ENCODE data around the gene CPPED1.
A peak's percentile ranks its signal among the peaks of the same experiment; 100 is the strongest.

The CPPED1 gene

DNA sequence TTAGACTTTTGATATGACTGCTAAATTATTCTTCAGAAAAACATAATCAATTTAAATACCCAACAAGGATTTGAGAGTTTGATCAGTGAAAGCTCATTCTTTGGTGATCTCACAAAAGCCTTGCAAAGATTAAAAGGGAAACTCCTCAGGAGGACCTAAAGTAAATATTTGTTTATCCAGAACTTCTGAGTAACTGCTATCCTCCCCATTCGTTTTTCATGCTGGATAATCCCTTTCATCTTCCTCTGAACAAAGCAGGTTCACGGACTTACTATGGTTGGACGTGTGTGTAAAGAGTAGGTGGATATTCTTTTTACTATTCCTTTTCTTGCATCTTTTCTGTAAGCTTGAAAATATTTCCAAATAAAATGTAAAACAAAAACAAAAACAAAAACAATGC lies 124.7 kb downstream of the CPPED1 start:
- H3K36me3 ChIP-seq (ENCODE audit: control insufficient read depth in 1 of 2, insufficient read depth in 2 of 2, low read depth in 1 of 2, low read length in 2 of 2) = peaks cover 0 to 6% of the 10 kb centered on the region in 2 experiments
- no peak overlapping the region for H2BK5ac ChIP-seq (ENCODE audit: low read depth, low read length, poor library complexity, severe bottlenecking)
- no peak overlapping the region for H2AFZ ChIP-seq (ENCODE audit: low read depth, low read length)
- no peaks in the 10 kb centered on the region for H3K4me1 ChIP-seq (ENCODE audit: control insufficient read depth, insufficient read depth, low read depth, low read length)
- no peak overlapping the region for H3K4me2 ChIP-seq (ENCODE audit: low read length, poor library complexity, severe bottlenecking)
- H3K27ac ChIP-seq (ENCODE audit: low read length, poor library complexity, severe bottlenecking) = no peak overlapping the region
- no peak overlapping the region for H2BK15ac ChIP-seq (ENCODE audit: low read depth, poor library complexity, severe bottlenecking)
- H3K27me3 ChIP-seq (ENCODE audit: control insufficient read depth in 1 of 2, insufficient read depth in 1 of 2, low read length in 2 of 2) = no peaks in the 10 kb centered on the region
- H3K4me3 ChIP-seq (ENCODE audit: insufficient read depth in 1 of 2, low read depth in 1 of 2, low read length in 2 of 2) = no peak overlapping the region
- H3K9ac ChIP-seq (ENCODE audit: low read length) = no peak overlapping the region
- no peaks in the 10 kb centered on the region for H3K79me1 ChIP-seq (replicated peaks; ENCODE audit: low read length, poor library complexity, severe bottlenecking)
- no peak overlapping the region for H2BK120ac ChIP-seq (ENCODE audit: low read depth, low read length)
- WGBS = no CpG with 5 or more reads among the region's 3 CpGs
- H3K4ac ChIP-seq (ENCODE audit: low read depth in 1 of 2, low read length in 2 of 2) = no peak overlapping the region
- no peak overlapping the region for H2AK5ac ChIP-seq (ENCODE audit: low read length, severe bottlenecking)
- no peak overlapping the region for H3K18ac ChIP-seq (ENCODE audit: low read depth in 1 of 2, low read length in 2 of 2)
- no peak overlapping the region for H2BK12ac ChIP-seq (ENCODE audit: low read length in 2 of 2)
- H3K23ac ChIP-seq (ENCODE audit: low read length in 2 of 2) = no peak overlapping the region
- H3K14ac ChIP-seq (ENCODE audit: low read length in 2 of 2) = no peak overlapping the region
- H4K8ac ChIP-seq (ENCODE audit: low read length) = no peak overlapping the region
- no peak for DNase-seq
- H4K91ac ChIP-seq (ENCODE audit: low read length) = no peak overlapping the region
- H3K9me3 ChIP-seq (ENCODE audit: control insufficient read depth, low read length) = no peaks in the 10 kb centered on the region

DNA sequence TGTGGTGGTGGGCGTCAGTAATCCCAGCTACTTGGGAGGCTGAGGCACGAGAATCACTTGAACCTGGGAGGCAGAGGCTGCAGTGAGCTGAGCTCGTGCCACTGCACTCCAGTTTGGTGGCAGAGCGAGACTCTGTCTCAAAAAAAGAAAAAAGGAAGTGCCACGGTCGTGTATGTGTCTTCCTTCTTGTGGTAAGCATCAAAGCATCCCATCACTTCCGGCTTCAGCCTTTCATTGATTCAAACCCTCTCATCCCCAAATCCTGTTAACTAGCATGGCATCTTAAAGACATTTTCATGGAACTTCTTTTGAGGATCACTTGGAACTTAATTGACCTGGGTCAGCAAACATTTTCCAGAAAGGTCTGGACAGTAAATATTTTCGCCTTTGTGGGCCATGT lies 126.2 kb downstream of the CPPED1 start:
- WGBS = 81% methylated on average over 8 of the region's 8 CpGs
- Histone ChIP-seq H2BK120ac (ENCODE audit: low read depth, low read length) (no peak overlapping the region), H3K14ac (ENCODE audit: low read length in 2 of 2) (no peak overlapping the region), H3K79me1 (replicated peaks; ENCODE audit: low read length, poor library complexity, severe bottlenecking) (no peaks in the 10 kb centered on the region), H2BK5ac (ENCODE audit: low read depth, low read length, poor library complexity, severe bottlenecking) (no peak overlapping the region), H2BK15ac (ENCODE audit: low read depth, poor library complexity, severe bottlenecking) (no peak overlapping the region), H3K4me1 (ENCODE audit: control insufficient read depth, insufficient read depth, low read depth, low read length) (no peaks in the 10 kb centered on the region), H3K9me3 (ENCODE audit: control insufficient read depth, low read length) (no peaks in the 10 kb centered on the region), H2BK12ac (ENCODE audit: low read length in 2 of 2) (no peak overlapping the region), H3K9ac (ENCODE audit: low read length) (no peak overlapping the region), H3K4me3 (ENCODE audit: insufficient read depth in 1 of 2, low read depth in 1 of 2, low read length in 2 of 2) (no peak overlapping the region), H3K27ac (ENCODE audit: low read length, poor library complexity, severe bottlenecking) (no peak overlapping the region), H3K23ac (ENCODE audit: low read length in 2 of 2) (no peak overlapping the region), H2AK5ac (ENCODE audit: low read length, severe bottlenecking) (no peak overlapping the region), H4K91ac (ENCODE audit: low read length) (no peak overlapping the region), H3K27me3 (ENCODE audit: control insufficient read depth in 1 of 2, insufficient read depth in 1 of 2, low read length in 2 of 2) (no peaks in the 10 kb centered on the region), H3K4me2 (ENCODE audit: low read length, poor library complexity, severe bottlenecking) (no peak overlapping the region), H2AFZ (ENCODE audit: low read depth, low read length) (no peak overlapping the region), H3K36me3 (ENCODE audit: control insufficient read depth in 1 of 2, insufficient read depth in 2 of 2, low read depth in 1 of 2, low read length in 2 of 2) (peaks cover 0 to 2% of the 10 kb centered on the region in 2 experiments), H3K4ac (ENCODE audit: low read depth in 1 of 2, low read length in 2 of 2) (no peak overlapping the region), H4K8ac (ENCODE audit: low read length) (no peak overlapping the region), H3K18ac (ENCODE audit: low read depth in 1 of 2, low read length in 2 of 2) (no peak overlapping the region)
- DNase-seq = no peak

DNA sequence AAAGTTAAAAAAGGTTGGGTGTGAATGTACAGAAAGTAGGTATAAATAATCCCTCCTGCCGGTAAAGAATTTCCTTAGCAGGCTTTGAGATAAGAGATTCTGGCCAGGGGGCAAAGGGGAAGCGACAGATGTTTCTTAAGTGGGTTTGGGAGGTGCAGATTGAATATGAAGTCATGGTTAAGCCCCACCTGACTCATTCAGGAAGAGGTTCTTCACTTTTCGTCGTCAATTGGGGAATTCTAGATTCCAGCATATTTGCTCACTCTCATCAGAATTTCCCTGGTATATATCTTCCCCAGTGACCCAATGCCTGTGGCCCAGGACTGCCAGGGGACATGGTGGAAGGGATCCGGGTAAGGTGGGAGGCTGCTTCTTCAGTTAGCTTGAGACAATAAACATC lies 127.8 kb downstream of the CPPED1 start:
- Histone ChIP-seq H2BK12ac (ENCODE audit: low read length in 2 of 2) (no peak overlapping the region), H3K23ac (ENCODE audit: low read length in 2 of 2) (no peak overlapping the region), H2BK5ac (ENCODE audit: low read depth, low read length, poor library complexity, severe bottlenecking) (no peak overlapping the region), H3K9me3 (ENCODE audit: control insufficient read depth, low read length) (no peaks in the 10 kb centered on the region), H2AFZ (ENCODE audit: low read depth, low read length) (no peak overlapping the region), H2BK15ac (ENCODE audit: low read depth, poor library complexity, severe bottlenecking) (no peak overlapping the region), H3K4me1 (ENCODE audit: control insufficient read depth, insufficient read depth, low read depth, low read length) (no peaks in the 10 kb centered on the region), H3K9ac (ENCODE audit: low read length) (no peak overlapping the region), H3K27me3 (ENCODE audit: control insufficient read depth in 1 of 2, insufficient read depth in 1 of 2, low read length in 2 of 2) (no peaks in the 10 kb centered on the region), H3K4ac (ENCODE audit: low read depth in 1 of 2, low read length in 2 of 2) (no peak overlapping the region), H3K18ac (ENCODE audit: low read depth in 1 of 2, low read length in 2 of 2) (no peak overlapping the region), H3K79me1 (replicated peaks; ENCODE audit: low read length, poor library complexity, severe bottlenecking) (no peaks in the 10 kb centered on the region), H3K4me2 (ENCODE audit: low read length, poor library complexity, severe bottlenecking) (no peak overlapping the region), H3K36me3 (ENCODE audit: control insufficient read depth in 1 of 2, insufficient read depth in 2 of 2, low read depth in 1 of 2, low read length in 2 of 2) (peaks cover 0 to 2% of the 10 kb centered on the region in 2 experiments), H3K14ac (ENCODE audit: low read length in 2 of 2) (no peak overlapping the region), H4K91ac (ENCODE audit: low read length) (no peak overlapping the region), H3K27ac (ENCODE audit: low read length, poor library complexity, severe bottlenecking) (no peak overlapping the region), H2AK5ac (ENCODE audit: low read length, severe bottlenecking) (no peak overlapping the region), H2BK120ac (ENCODE audit: low read depth, low read length) (no peak overlapping the region), H3K4me3 (ENCODE audit: insufficient read depth in 1 of 2, low read depth in 1 of 2, low read length in 2 of 2) (no peak overlapping the region), H4K8ac (ENCODE audit: low read length) (no peak overlapping the region)
- WGBS = 35% methylated on average over 2 of the region's 5 CpGs
- DNase-seq = peak; percentile 74

DNA sequence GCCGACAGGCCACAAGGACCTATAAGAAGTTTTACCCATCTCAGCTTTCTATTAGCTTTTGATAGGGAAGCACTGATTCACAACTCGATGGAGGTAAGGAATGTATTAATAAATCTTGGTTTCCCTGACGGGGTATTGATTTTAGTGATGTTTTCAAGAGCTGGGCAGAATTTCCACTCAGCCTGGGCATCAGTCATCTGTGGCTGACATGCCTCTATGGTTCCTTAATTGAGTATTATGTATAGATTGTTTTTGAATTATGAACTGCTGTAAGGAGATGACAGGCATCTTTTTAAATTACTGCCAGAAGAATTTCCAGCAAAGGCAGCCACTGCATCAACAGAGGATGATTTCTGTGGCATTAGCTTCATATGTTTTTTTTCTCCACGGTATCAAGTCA lies 128.6 kb downstream of the CPPED1 start:
- no peak overlapping the region for H3K14ac ChIP-seq (ENCODE audit: low read length in 2 of 2)
- H3K4me1 ChIP-seq (ENCODE audit: control insufficient read depth, insufficient read depth, low read depth, low read length) = no peaks in the 10 kb centered on the region
- H3K4me2 ChIP-seq (ENCODE audit: low read length, poor library complexity, severe bottlenecking) = no peak overlapping the region
- H3K9me3 ChIP-seq (ENCODE audit: control insufficient read depth, low read length) = no peaks in the 10 kb centered on the region
- peaks cover 0 to 2% of the 10 kb centered on the region in 2 experiments for H3K36me3 ChIP-seq (ENCODE audit: control insufficient read depth in 1 of 2, insufficient read depth in 2 of 2, low read depth in 1 of 2, low read length in 2 of 2)
- peak overlapping the region in 1 of 2 experiments; percentile 56 for H3K18ac ChIP-seq (ENCODE audit: low read depth in 1 of 2, low read length in 2 of 2)
- no peak overlapping the region for H3K4me3 ChIP-seq (ENCODE audit: insufficient read depth in 1 of 2, low read depth in 1 of 2, low read length in 2 of 2)
- no peaks in the 10 kb centered on the region for H3K79me1 ChIP-seq (replicated peaks; ENCODE audit: low read length, poor library complexity, severe bottlenecking)
- no peak overlapping the region for H4K8ac ChIP-seq (ENCODE audit: low read length)
- H2AFZ ChIP-seq (ENCODE audit: low read depth, low read length) = no peak overlapping the region
- no peak for DNase-seq
- H4K91ac ChIP-seq (ENCODE audit: low read length) = no peak overlapping the region
- H3K23ac ChIP-seq (ENCODE audit: low read length in 2 of 2) = no peak overlapping the region
- H2BK15ac ChIP-seq (ENCODE audit: low read depth, poor library complexity, severe bottlenecking) = no peak overlapping the region
- H2BK5ac ChIP-seq (ENCODE audit: low read depth, low read length, poor library complexity, severe bottlenecking) = no peak overlapping the region
- no peak overlapping the region for H3K27ac ChIP-seq (ENCODE audit: low read length, poor library complexity, severe bottlenecking)
- no peak overlapping the region for H2BK12ac ChIP-seq (ENCODE audit: low read length in 2 of 2)
- H2BK120ac ChIP-seq (ENCODE audit: low read depth, low read length) = no peak overlapping the region
- no peak overlapping the region for H2AK5ac ChIP-seq (ENCODE audit: low read length, severe bottlenecking)
- no peaks in the 10 kb centered on the region for H3K27me3 ChIP-seq (ENCODE audit: control insufficient read depth in 1 of 2, insufficient read depth in 1 of 2, low read length in 2 of 2)
- H3K9ac ChIP-seq (ENCODE audit: low read length) = no peak overlapping the region
- H3K4ac ChIP-seq (ENCODE audit: low read depth in 1 of 2, low read length in 2 of 2) = no peak overlapping the region
- WGBS = 48% methylated on average over 2 of the region's 4 CpGs

Data from mesenchymal stem cell (in vitro differentiated cells and primary cell).